Measurements from ENCODE around the gene AP3B1.

GRCh38 chr5:78308703-78309102, 14.2 kb upstream of the AP3B1 start:
- no peak for TF ChIP-seq CTCF (IDR thresholded peaks at IDR 0.05)
- no peak for TF ChIP-seq POLR2A (IDR thresholded peaks at IDR 0.05)
